Measurements from ENCODE around the gene ABR. TPM values are rescaled to one million over a fixed set of nuclear protein-coding genes. Genes with fewer than 3 reads are reported as not detected.

Gene ABR
- total and polyA plus RNA-seq, 2 of the 8 experiments (the other 6 are each of a cell fraction or from before 2014, with no cell fraction given) = 44.8 to 47.2 TPM

DNA sequence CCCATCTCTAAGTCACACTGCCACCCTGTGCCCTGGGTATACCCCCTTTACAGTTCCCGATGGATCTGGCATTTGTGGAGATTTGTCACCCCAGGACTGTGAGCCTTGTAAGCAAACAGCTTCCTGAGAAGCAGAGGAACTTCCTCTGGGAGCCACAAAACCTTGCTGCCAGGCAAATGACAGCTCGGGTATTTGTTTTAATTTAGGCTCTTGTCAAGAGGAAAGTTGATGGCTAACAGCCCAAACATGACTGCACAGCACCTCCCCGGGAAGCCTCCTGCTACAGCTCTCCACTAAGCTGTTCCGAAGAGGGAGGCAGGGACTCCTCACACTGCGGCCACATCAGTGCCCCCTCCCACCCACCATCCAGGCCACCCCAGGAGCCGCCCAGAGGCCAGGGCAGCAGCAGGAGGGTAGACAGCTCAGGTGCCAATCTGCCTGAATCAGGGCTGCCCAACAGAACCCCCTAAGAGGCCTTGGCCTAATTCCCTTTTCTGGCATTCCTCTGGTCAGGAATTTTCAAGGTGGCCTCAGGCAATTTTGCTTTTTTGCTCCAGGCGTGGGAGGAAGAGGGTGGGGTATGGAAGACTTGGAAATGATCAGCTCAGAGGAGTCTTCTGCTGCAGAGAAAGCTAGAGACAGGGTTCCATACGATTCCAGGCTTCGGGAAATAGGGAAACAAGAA is 2.6 kb downstream of the ABR start (continued):
- TF ChIP-seq CHD7 (IDR thresholded peaks at IDR 0.05; ENCODE audit: insufficient replicate concordance, low read length) (no peak), BCL11A (IDR thresholded peaks at IDR 0.05; ENCODE audit: low read depth in 2 of 2, low read length in 2 of 2) (no peak), RNF2 (IDR thresholded peaks at IDR 0.05; ENCODE audit: borderline replicate concordance, low read depth, low read length, missing control alignments, poor library complexity, severe bottlenecking) (no peak)
- TF ChIP-seq, protein P1, sequence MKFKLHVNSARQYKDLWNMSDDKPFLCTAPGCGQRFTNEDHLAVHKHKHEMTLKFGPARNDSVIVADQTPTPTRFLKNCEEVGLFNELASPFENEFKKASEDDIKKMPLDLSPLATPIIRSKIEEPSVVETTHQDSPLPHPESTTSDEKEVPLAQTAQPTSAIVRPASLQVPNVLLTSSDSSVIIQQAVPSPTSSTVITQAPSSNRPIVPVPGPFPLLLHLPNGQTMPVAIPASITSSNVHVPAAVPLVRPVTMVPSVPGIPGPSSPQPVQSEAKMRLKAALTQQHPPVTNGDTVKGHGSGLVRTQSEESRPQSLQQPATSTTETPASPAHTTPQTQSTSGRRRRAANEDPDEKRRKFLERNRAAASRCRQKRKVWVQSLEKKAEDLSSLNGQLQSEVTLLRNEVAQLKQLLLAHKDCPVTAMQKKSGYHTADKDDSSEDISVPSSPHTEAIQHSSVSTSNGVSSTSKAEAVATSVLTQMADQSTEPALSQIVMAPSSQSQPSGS (IDR thresholded peaks at IDR 0.05; ENCODE audit: low read length) = no peak
- TF ChIP-seq, protein P2, sequence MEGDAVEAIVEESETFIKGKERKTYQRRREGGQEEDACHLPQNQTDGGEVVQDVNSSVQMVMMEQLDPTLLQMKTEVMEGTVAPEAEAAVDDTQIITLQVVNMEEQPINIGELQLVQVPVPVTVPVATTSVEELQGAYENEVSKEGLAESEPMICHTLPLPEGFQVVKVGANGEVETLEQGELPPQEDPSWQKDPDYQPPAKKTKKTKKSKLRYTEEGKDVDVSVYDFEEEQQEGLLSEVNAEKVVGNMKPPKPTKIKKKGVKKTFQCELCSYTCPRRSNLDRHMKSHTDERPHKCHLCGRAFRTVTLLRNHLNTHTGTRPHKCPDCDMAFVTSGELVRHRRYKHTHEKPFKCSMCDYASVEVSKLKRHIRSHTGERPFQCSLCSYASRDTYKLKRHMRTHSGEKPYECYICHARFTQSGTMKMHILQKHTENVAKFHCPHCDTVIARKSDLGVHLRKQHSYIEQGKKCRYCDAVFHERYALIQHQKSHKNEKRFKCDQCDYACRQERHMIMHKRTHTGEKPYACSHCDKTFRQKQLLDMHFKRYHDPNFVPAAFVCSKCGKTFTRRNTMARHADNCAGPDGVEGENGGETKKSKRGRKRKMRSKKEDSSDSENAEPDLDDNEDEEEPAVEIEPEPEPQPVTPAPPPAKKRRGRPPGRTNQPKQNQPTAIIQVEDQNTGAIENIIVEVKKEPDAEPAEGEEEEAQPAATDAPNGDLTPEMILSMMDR (IDR thresholded peaks at IDR 0.05; ENCODE audit: control extremely low read depth in 1 of 3, insufficient read depth in 1 of 3, low read depth in 1 of 3, low read length in 3 of 3) = no peak
